HepG2 (cell line): ENCODE results near the gene NRK.

Experiments used
- HNF4A ChIP-seq: sonication (generic); formaldehyde crosslinking; IDR thresholded peaks from 2 replicates; pipeline ENCODE4 v1.4.0; 2020; ENCODE audit warnings: missing genetic modification reagents
- POLR2A ChIP-seq, 2 experiments: IDR thresholded peaks; 2 replicates each; pipeline ENCODE4 v1.6.1; 2011; ENCODE audit warnings: low read depth in 2 of 2, low read length in 2 of 2, mild to moderate bottlenecking in 1 of 2, moderate library complexity in 1 of 2; ENCODE audit not compliant: insufficient read depth in 1 of 2
- ZBTB40 ChIP-seq, 2 experiments: fragments of 450-650 bp in 1 of 2; sonication (generic) in 1 of 2; formaldehyde crosslinking in 1 of 2; IDR thresholded peaks; 2 replicates each; pipeline versions ENCODE4 v1.6.1 to v1.8.0; 2016 to 2022; ENCODE audit warnings: antibody characterized with exemption in 1 of 2, mild to moderate bottlenecking in 1 of 2, missing genetic modification reagents in 1 of 2
- ZNF317 ChIP-seq: sonication (generic); formaldehyde crosslinking; IDR thresholded peaks from 2 replicates; pipeline ENCODE4 v1.5.0; 2020; ENCODE audit warnings: mild to moderate bottlenecking, missing genetic modification reagents
- ZNF792 ChIP-seq: IDR thresholded peaks from 2 replicates; pipeline ENCODE4 v1.6.1; 2016

GRCh38 chrX:105869701-105870100 lies 47.4 kb downstream of the NRK start:
- TF ChIP-seq ZNF792 (CRISPR knock-in tag): no peak
- no peak for TF ChIP-seq POLR2A (IDR thresholded peaks at IDR 0.05; ENCODE audit: insufficient read depth in 1 of 2, low read depth in 2 of 2, low read length in 2 of 2)
- no peak for TF ChIP-seq HNF4A (CRISPR knock-in tag)
- no peak for TF ChIP-seq ZNF317
- TF ChIP-seq ZBTB40 (IDR thresholded peaks at IDR 0.05): no peak
- TF ChIP-seq ZBTB40 (CRISPR knock-in tag; IDR thresholded peaks at IDR 0.05): no peak
